GM15510 (cell line): ENCODE measurements around the gene PHAF1.
A peak's percentile ranks its signal among the peaks of the same experiment; 100 is the strongest.

Experiments used
- POLR2A ChIP-seq: IDR thresholded peaks from 3 replicates; pipeline ENCODE4 v1.6.1; 2011; ENCODE audit warnings: borderline replicate concordance; ENCODE audit not compliant: insufficient read length; ENCODE audit errors: extremely low read depth

PHAF1 gene

GRCh38 chr16:67183627-67184452 lies 74.1 kb downstream of the PHAF1 start, which contains the start of gene MATCAP1:
Gene MATCAP1, minus strand, starts transcription at chr16:67183963. Its CDS starts 3,353 bp downstream, at chr16:67180610.
- TF ChIP-seq POLR2A = peak; percentile 51

GRCh38 chr16:67184453-67184994 lies 74.8 kb downstream of the PHAF1 start:
- TF ChIP-seq POLR2A = no peak

- no peak for TF ChIP-seq POLR2A
Measured at GRCh38 chr16:67184995-67185650, 75.4 kb downstream of the PHAF1 start.

- no peak for TF ChIP-seq POLR2A
Measured at GRCh38 chr16:67185651-67186134, 76.0 kb downstream of the PHAF1 start.

- no peak for TF ChIP-seq POLR2A
Measured at GRCh38 chr16:67186550-67186950, 76.8 kb downstream of the PHAF1 start.

GRCh38 chr16:67187175-67187890 lies 77.6 kb downstream of the PHAF1 start:
- no peak for TF ChIP-seq POLR2A

GRCh38 chr16:67188323-67188722 lies 78.6 kb downstream of the PHAF1 start:
- no peak for TF ChIP-seq POLR2A

- TF ChIP-seq POLR2A = no peak
Measured at GRCh38 chr16:67188798-67189197, 79.1 kb downstream of the PHAF1 start.

- no peak for TF ChIP-seq POLR2A
Measured at GRCh38 chr16:67190041-67190440, 80.3 kb downstream of the PHAF1 start, which contains the start of gene EXOC3L1. Gene EXOC3L1, minus strand, starts transcription at chr16:67190136. Its CDS starts 460 bp downstream, at chr16:67189676.

GRCh38 chr16:67190448-67191399 lies 81.0 kb downstream of the PHAF1 start:
- TF ChIP-seq POLR2A = no peak

GRCh38 chr16:67191411-67191994 lies 81.8 kb downstream of the PHAF1 start:
- no peak for TF ChIP-seq POLR2A

GRCh38 chr16:67191995-67192681 lies 82.4 kb downstream of the PHAF1 start, which contains the start of gene E2F4:
Gene E2F4, plus strand, starts transcription at chr16:67192155. Its CDS starts 73 bp downstream, at chr16:67192228.
- peak; percentile 83 for TF ChIP-seq POLR2A
